CD4-positive, alpha-beta T cell (primary cell): Measurements from ENCODE around the gene LRRIQ1. TPM values are rescaled to one million over a fixed set of nuclear protein-coding genes. Genes with fewer than 3 reads are reported as not detected.

Experiments used
- ATAC-seq: fragments of 200-7000 bp; cut with Tn5 transposase; one replicate; pipeline ENCODE4 v1.10.0; 2022; ENCODE audit warnings: mild to moderate bottlenecking; ENCODE audit not compliant: poor library complexity
- CTCF ChIA-PET: fragments of 350-600 bp; sonication (Branson Sonifier 250); formaldehyde crosslinking; loops from one replicate; lab custom pipeline; 2021; ENCODE audit warnings: antibody characterized with exemption, inconsistent platforms; lab: Charles Lee
- POLR2A ChIA-PET: fragments of 350-600 bp; sonication (Branson Sonifier 250); formaldehyde crosslinking; loops from one replicate; lab custom pipeline; 2021; ENCODE audit warnings: antibody characterized with exemption, inconsistent platforms; lab: Charles Lee
- DNase-seq, 14 experiments: peaks; one replicate each; pipeline ENCODE4 v3.0.0-alpha.2; 2013 to 2020; ENCODE audit warnings: mixed read lengths in 2 of 14
- H3K27ac ChIP-seq, 2 donors: one replicate each; pipeline versions ENCODE4 v1.5.1 to v1.7.0; 2013; ENCODE audit warnings: low read length in 2 of 2, low read depth in 1 of 2, mild to moderate bottlenecking in 1 of 2
- H3K27me3 ChIP-seq, 2 experiments: 1 replicate in 1 of 2; 2 replicates in 1 of 2; pipeline versions ENCODE4 v1.6.1 to v1.7.0; 2013; ENCODE audit warnings: low read length in 2 of 2, control low read depth in 1 of 2, mild to moderate bottlenecking in 1 of 2, moderate library complexity in 1 of 2; ENCODE audit not compliant: insufficient read depth in 2 of 2, control insufficient read depth in 1 of 2
- H3K36me3 ChIP-seq: one replicate; pipeline ENCODE4 v1.6.1; 2013; ENCODE audit warnings: low read length, control low read depth; ENCODE audit not compliant: insufficient read depth
- H3K4me1 ChIP-seq: one replicate; pipeline ENCODE4 v1.6.1; 2013; ENCODE audit warnings: low read length, control low read depth; ENCODE audit not compliant: insufficient read depth
- H3K4me3 ChIP-seq: one replicate; pipeline ENCODE4 v1.5.1; 2013; ENCODE audit warnings: mild to moderate bottlenecking, low read length, moderate library complexity
- H3K9me3 ChIP-seq, 2 experiments: 1 replicate in 1 of 2; 2 replicates in 1 of 2; pipeline versions ENCODE4 v1.6.1 to v1.7.0; 2013; ENCODE audit warnings: low read length in 2 of 2, mild to moderate bottlenecking in 2 of 2, control low read depth in 1 of 2, moderate library complexity in 1 of 2; ENCODE audit not compliant: control insufficient read depth in 1 of 2, insufficient read depth in 1 of 2
- H3K27ac Mint-ChIP-seq: one replicate; pipeline ENCODE4 v1.8.0; 2020; ENCODE audit warnings: mixed read lengths
- H3K27me3 Mint-ChIP-seq: one replicate; pipeline ENCODE4 v1.8.0; 2021; ENCODE audit warnings: mixed read lengths
- H3K36me3 Mint-ChIP-seq: one replicate; pipeline ENCODE4 v1.8.0; 2021; ENCODE audit warnings: low read depth, mixed read lengths
- H3K4me1 Mint-ChIP-seq: one replicate; pipeline ENCODE4 v1.8.0; 2021; ENCODE audit warnings: low read depth, mixed read lengths
- H3K4me3 Mint-ChIP-seq: one replicate; pipeline ENCODE4 v1.8.0; 2020; ENCODE audit warnings: mild to moderate bottlenecking, mixed read lengths
- H3K9me3 Mint-ChIP-seq: one replicate; pipeline ENCODE4 v1.8.0; 2020; ENCODE audit warnings: mixed read lengths
- intact Hi-C, 2 experiments: fragments of 100-400 bp; cut with DNase I in 1 of 2; cut with micrococcal nuclease in 1 of 2; formaldehyde crosslinking; loops; one replicate each; pipeline versions ENCODE4 v1.15.1 to v1.9.0; 2023 to 2025; cut with DNase I, micrococcal nuclease
- total RNA-seq, 174 experiments: library from RNA in 2 of 174; stranded (reverse) in 2 of 174; gene quantifications; one replicate each; pipeline ENCODE4 v1.2.3 and lab custom pipeline; 2021 to 2026
- TF ChIP-seq, protein P1 (sequence below): fragments of 200-600 bp; IDR thresholded peaks from one replicate; pipeline ENCODE4 v1.8.0; 2022; ENCODE audit warnings: antibody characterized with exemption, mild to moderate bottlenecking

Gene LRRIQ1
- total RNA-seq, 2 experiments from 2014 or later = not detected

- ATAC-seq = no peak
- Histone ChIP-seq H3K4me1 (no peaks in the 10 kb centered on the region), H3K27me3 (no peaks in the 10 kb centered on the region), H3K36me3 (no peaks in the 10 kb centered on the region), H3K9me3 (no peaks in the 10 kb centered on the region), H3K27ac (no peak overlapping the region), H3K4me3 (no peak overlapping the region)
- intact Hi-C loops = no loop called here
- DNase-seq = no peak
- TF ChIP-seq, protein P1, sequence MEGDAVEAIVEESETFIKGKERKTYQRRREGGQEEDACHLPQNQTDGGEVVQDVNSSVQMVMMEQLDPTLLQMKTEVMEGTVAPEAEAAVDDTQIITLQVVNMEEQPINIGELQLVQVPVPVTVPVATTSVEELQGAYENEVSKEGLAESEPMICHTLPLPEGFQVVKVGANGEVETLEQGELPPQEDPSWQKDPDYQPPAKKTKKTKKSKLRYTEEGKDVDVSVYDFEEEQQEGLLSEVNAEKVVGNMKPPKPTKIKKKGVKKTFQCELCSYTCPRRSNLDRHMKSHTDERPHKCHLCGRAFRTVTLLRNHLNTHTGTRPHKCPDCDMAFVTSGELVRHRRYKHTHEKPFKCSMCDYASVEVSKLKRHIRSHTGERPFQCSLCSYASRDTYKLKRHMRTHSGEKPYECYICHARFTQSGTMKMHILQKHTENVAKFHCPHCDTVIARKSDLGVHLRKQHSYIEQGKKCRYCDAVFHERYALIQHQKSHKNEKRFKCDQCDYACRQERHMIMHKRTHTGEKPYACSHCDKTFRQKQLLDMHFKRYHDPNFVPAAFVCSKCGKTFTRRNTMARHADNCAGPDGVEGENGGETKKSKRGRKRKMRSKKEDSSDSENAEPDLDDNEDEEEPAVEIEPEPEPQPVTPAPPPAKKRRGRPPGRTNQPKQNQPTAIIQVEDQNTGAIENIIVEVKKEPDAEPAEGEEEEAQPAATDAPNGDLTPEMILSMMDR = no peak
- Mint-ChIP-seq H3K36me3 (no peaks in the 10 kb centered on the region), H3K4me3 (no peak overlapping the region), H3K4me1 (no peaks in the 10 kb centered on the region), H3K9me3 (no peaks in the 10 kb centered on the region), H3K27ac (no peak overlapping the region), H3K27me3 (no peaks in the 10 kb centered on the region)
- CTCF ChIA-PET = no interaction called here
- POLR2A ChIA-PET = no interaction called here
Observed at GRCh38 chr12:85138833-85139232, 102.7 kb downstream of the LRRIQ1 start.

GRCh38 chr12:85147331-85147730 is 111.2 kb downstream of the LRRIQ1 start:
- intact Hi-C loops = no loop called here
- Mint-ChIP-seq H3K27ac (no peak overlapping the region), H3K27me3 (no peaks in the 10 kb centered on the region), H3K36me3 (no peaks in the 10 kb centered on the region), H3K9me3 (peaks cover 4% of the 10 kb centered on the region), H3K4me1 (no peaks in the 10 kb centered on the region), H3K4me3 (no peak overlapping the region)
- Histone ChIP-seq H3K27me3 (no peaks in the 10 kb centered on the region), H3K27ac (no peak overlapping the region), H3K4me1 (no peaks in the 10 kb centered on the region), H3K4me3 (no peak overlapping the region), H3K9me3 (no peaks in the 10 kb centered on the region), H3K36me3 (no peaks in the 10 kb centered on the region)
- ATAC-seq (no peak), DNase-seq (no peak)
- ChIA-PET POLR2A (no interaction called here), CTCF (no interaction called here)
- TF ChIP-seq, protein P1 = no peak

- CTCF ChIA-PET = no interaction called here
- intact Hi-C loops = no loop called here
- H3K27me3 ChIP-seq = no peaks in the 10 kb centered on the region
Observed at GRCh38 chr12:85152311-85152729, 116.2 kb downstream of the LRRIQ1 start.

More at GRCh38 chr12:85152311-85152729, 116.2 kb downstream of the LRRIQ1 start:
- Mint-ChIP-seq H3K4me1 (no peaks in the 10 kb centered on the region), H3K27me3 (no peaks in the 10 kb centered on the region), H3K4me3 (no peak overlapping the region), H3K36me3 (no peaks in the 10 kb centered on the region), H3K9me3 (no peaks in the 10 kb centered on the region), H3K27ac (no peak overlapping the region)
- no peaks in the 10 kb centered on the region for H3K36me3 ChIP-seq
- no peak for ATAC-seq
- no peak overlapping the region for H3K4me3 ChIP-seq
- H3K4me1 ChIP-seq = no peaks in the 10 kb centered on the region
- H3K27ac ChIP-seq = no peak overlapping the region
- no peaks in the 10 kb centered on the region for H3K9me3 ChIP-seq
- TF ChIP-seq, protein P1 = no peak
- no peak for DNase-seq
- POLR2A ChIA-PET = no interaction called here
